ENCODE measurements around the gene PECR. TPM values are rescaled to one million over a fixed set of nuclear protein-coding genes. Genes with fewer than 3 reads are reported as not detected.

Gene PECR
- total and polyA plus RNA-seq, 2 of the 13 experiments (the other 11 are each of a cell fraction or from before 2014, with no cell fraction given), result 151 to 153 TPM

GRCh38 chr2:216114714-216115531 lies 33.3 kb upstream of the PECR start (continued):
- TF ChIP-seq SNAPC4 (CRISPR knock-in tag; IDR thresholded peaks at IDR 0.05) (0 out of 2 replicates have a peak, but pooled peaks have one; percentile 39), EP300 (IDR thresholded peaks at IDR 0.05; ENCODE audit: low read depth in 2 of 2, low read length in 2 of 2) (peak in 1 of 2 experiments; percentile 43; a peak in 1 of 4 replicates), EP300 (CRISPR knock-in tag; IDR thresholded peaks at IDR 0.05; ENCODE audit: borderline replicate concordance) (no peak), MYPOP (CRISPR knock-in tag; IDR thresholded peaks at IDR 0.05) (0 out of 2 replicates have a peak, but pooled peaks have one; percentile 62), GABPB1 (CRISPR knock-in tag; IDR thresholded peaks at IDR 0.05) (peak; percentile 27; the same call in 1 of the 2 replicates), ARNT (IDR thresholded peaks at IDR 0.05) (no peak), AHDC1 (CRISPR knock-in tag; IDR thresholded peaks at IDR 0.05; ENCODE audit: borderline replicate concordance) (no peak), ZNF7 (CRISPR knock-in tag; IDR thresholded peaks at IDR 0.05) (0 out of 2 replicates have a peak, but pooled peaks have one; percentile 42), KLF15 (CRISPR knock-in tag; IDR thresholded peaks at IDR 0.05; ENCODE audit: borderline replicate concordance) (no peak), TRIM22 (IDR thresholded peaks at IDR 0.05) (no peak), JARID2 (CRISPR knock-in tag; IDR thresholded peaks at IDR 0.05; ENCODE audit: insufficient replicate concordance) (no peak)
